Measurements from ENCODE around the gene ZMPSTE24. TPM values are rescaled to one million over a fixed set of nuclear protein-coding genes. Genes with fewer than 3 reads are reported as not detected.

Gene ZMPSTE24
- total RNA-seq, 4 donors from 2014 or later, result 14.9 to 29.8 (median 27.4) TPM

GRCh38 chr1:40309374-40310128, 51.5 kb downstream of the ZMPSTE24 start:
- intact Hi-C loops (cut with DNase I; ENCODE audit: low total_unique reads), result no loop called here
- DNase-seq (ENCODE audit: low spot score in 2 of 2), result peak in 1 of 2 donors; percentile 81
- 78% methylated on average over 8 of the region's 8 CpGs for WGBS, 2 donors
- H3K4me3 ChIP-seq (ENCODE audit: low read depth, poor library complexity, severe bottlenecking), result no peak overlapping the region
- no peak for TF ChIP-seq POLR2A (IDR thresholded peaks at IDR 0.05)
- TF ChIP-seq CTCF (IDR thresholded peaks at IDR 0.05), result peak in 1 of 3 donors; percentile 28

GRCh38 chr1:40310129-40310461, 52.1 kb downstream of the ZMPSTE24 start:
- no peak overlapping the region for H3K4me3 ChIP-seq (ENCODE audit: low read depth, poor library complexity, severe bottlenecking)
- 97 to 100% methylated on average over 2 of the region's 2 CpGs for WGBS, 2 donors
- intact Hi-C loops (cut with DNase I; ENCODE audit: low total_unique reads), result no loop called here
- no peak for DNase-seq (ENCODE audit: low spot score in 2 of 2)
- TF ChIP-seq CTCF (IDR thresholded peaks at IDR 0.05) (no peak), POLR2A (IDR thresholded peaks at IDR 0.05) (no peak)

GRCh38 chr1:40310983-40311642, 53.1 kb downstream of the ZMPSTE24 start:
- H3K4me3 ChIP-seq (ENCODE audit: low read depth, poor library complexity, severe bottlenecking), result no peak overlapping the region
- WGBS, 2 donors, result 81 to 87% methylated on average over 22 of the region's 22 CpGs
- no peak for TF ChIP-seq CTCF (IDR thresholded peaks at IDR 0.05)
- no peak for TF ChIP-seq POLR2A (IDR thresholded peaks at IDR 0.05)
- intact Hi-C loops (cut with DNase I; ENCODE audit: low total_unique reads), result no loop called here
- peak in 1 of 2 donors; percentile 78 for DNase-seq (ENCODE audit: low spot score in 2 of 2)

GRCh38 chr1:40311692-40312091, 53.7 kb downstream of the ZMPSTE24 start:
- WGBS, 2 donors, result 93 to 96% methylated on average over 5 of the region's 5 CpGs
- DNase-seq (ENCODE audit: low spot score in 2 of 2), result no peak
- TF ChIP-seq POLR2A (IDR thresholded peaks at IDR 0.05), result no peak
- TF ChIP-seq CTCF (IDR thresholded peaks at IDR 0.05), result no peak
- intact Hi-C loops (cut with DNase I; ENCODE audit: low total_unique reads), result no loop called here
- H3K4me3 ChIP-seq (ENCODE audit: low read depth, poor library complexity, severe bottlenecking), result no peak overlapping the region

GRCh38 chr1:40312238-40313205, 54.5 kb downstream of the ZMPSTE24 start:
- 64 to 71% methylated on average over 10 of the region's 10 CpGs for WGBS, 2 donors
- intact Hi-C loops (cut with DNase I; ENCODE audit: low total_unique reads), result no loop called here
- TF ChIP-seq CTCF (IDR thresholded peaks at IDR 0.05), result no peak
- no peak for TF ChIP-seq POLR2A (IDR thresholded peaks at IDR 0.05)
- H3K4me3 ChIP-seq (ENCODE audit: low read depth, poor library complexity, severe bottlenecking), result no peak overlapping the region
- DNase-seq (ENCODE audit: low spot score in 2 of 2), result no peak

Data from lower leg skin (tissue), 4 donors.